ENCODE measurements around the gene HS6ST1.

GRCh38 chr2:128274218-128274617 lies 44.5 kb downstream of the HS6ST1 start:
- TF ChIP-seq CTCF (IDR thresholded peaks at IDR 0.05) (no peak), POLR2A (IDR thresholded peaks at IDR 0.05) (no peak)

All from right lobe of liver (tissue), 4 donors.